Stomach (tissue), 9 donors: Measurements from ENCODE around the gene PAGE2. TPM values are rescaled to one million over a fixed set of nuclear protein-coding genes. Genes with fewer than 3 reads are reported as not detected.
"Not testable (repeated sequence)": the region's sequence is repeated elsewhere in the genome, so short reads cannot be mapped to it uniquely, and the experiment has no call there.

ENCODE experiments used
- DNase-seq, 2 donors: peaks; one replicate each; pipeline versions ENCODE4 v3.0.0 to v3.0.0-alpha.2; 2013 to 2019
- H3K27ac ChIP-seq, 5 donors: fragments of 200-600 bp in 4 of 5; sonication (generic) in 4 of 5; one replicate each; pipeline ENCODE4 v1.5.1; 2013 to 2019; ENCODE audit warnings: mild to moderate bottlenecking in 1 of 5, moderate library complexity in 1 of 5
- H3K27me3 ChIP-seq, 3 donors: fragments of 200-600 bp; sonication (generic); one replicate each; pipeline ENCODE4 v1.5.1; 2017 to 2019; ENCODE audit warnings: mixed run types in 1 of 3
- H3K36me3 ChIP-seq, 4 donors: fragments of 200-600 bp; sonication (generic); 1 replicate in 3 of 4; 2 replicates in 1 of 4; pipeline ENCODE4 v1.5.1; 2016 to 2019
- H3K4me1 ChIP-seq, 4 donors: fragments of 200-600 bp; sonication (generic); one replicate each; pipeline ENCODE4 v1.5.1; 2016 to 2019
- H3K4me3 ChIP-seq, 4 donors: fragments of 200-600 bp; sonication (generic) in 3 of 4; one replicate each; pipeline ENCODE4 v1.5.1; 2016 to 2019; ENCODE audit warnings: mild to moderate bottlenecking in 1 of 4
- H3K9me3 ChIP-seq, 4 donors: fragments of 200-600 bp; sonication (generic); one replicate each; pipeline ENCODE4 v1.5.1; 2016 to 2019
- CTCF ChIP-seq, 7 experiments: fragments of 450-650 bp in 4 of 7; fragments of 200-600 bp in 3 of 7; sonication (generic) in 3 of 7; IDR thresholded peaks; one replicate each; pipeline ENCODE4 v1.5.1; 2016 to 2019; ENCODE audit warnings: antibody characterized with exemption in 7 of 7, control low read depth in 2 of 7, mild to moderate bottlenecking in 1 of 7
- EP300 ChIP-seq: sonication (generic); formaldehyde crosslinking; IDR thresholded peaks from one replicate; pipeline ENCODE4 v1.6.1; 2017; ENCODE audit warnings: antibody characterized with exemption
- POLR2A ChIP-seq, 4 donors: fragments of 450-650 bp; IDR thresholded peaks; one replicate each; pipeline ENCODE4 v1.6.1; 2016; ENCODE audit warnings: antibody characterized with exemption in 4 of 4, control low read depth in 2 of 4, mild to moderate bottlenecking in 1 of 4, moderate library complexity in 1 of 4
- POLR2AphosphoS5 ChIP-seq, 3 donors: sonication (generic); formaldehyde crosslinking; IDR thresholded peaks; one replicate each; pipeline ENCODE4 v1.6.1; 2016; ENCODE audit warnings: antibody characterized with exemption in 3 of 3
- WGBS, 5 donors: extraction: QIAGEN DNeasy Blood & Tissue Kit in 3 of 5; methylation state at CpG; one replicate each; pipeline versions ENCODE4 v1.1.5 to v1.1.7; 2013 to 2018; 5-methylcytosine and 5-hydroxymethylcytosine counted together
- intact Hi-C: fragments of 100-400 bp; cut with DNase I; formaldehyde crosslinking; loops from one replicate; pipeline ENCODE4 v1.15.1; 2023; ENCODE audit warnings: low total_unique reads
- polyA plus RNA-seq, 3 donors: library from polyadenylated mRNA; stranded (reverse); fragments of 200-250 nt; gene quantifications; one replicate each; pipeline ENCODE4 v1.2.3, GENCODE V29; 2013
- total RNA-seq, 5 donors: library from RNA; depleted of rRNA; stranded (reverse); fragments of >200 nt; gene quantifications; one replicate each; pipeline versions ENCODE4 v1.1.0 to v1.2.3, GENCODE V29; 2014 to 2016
- donor health status: healthy with polysubstance abuse.
- donor health status: Bipolar disorder and iron deficiency.
- donor health status: healthy.

Gene PAGE2
- total and polyA plus RNA-seq, 8 donors, result not detected

- intact Hi-C loops, result no loop called here
- Histone ChIP-seq H3K36me3 (no peaks in the 10 kb centered on the region), H3K4me1 (no peaks in the 10 kb centered on the region), H3K4me3 (no peak overlapping the region), H3K9me3 (no peaks in the 10 kb centered on the region), H3K27me3 (no peaks in the 10 kb centered on the region), H3K27ac (no peak overlapping the region)
- no peak for TF ChIP-seq POLR2AphosphoS5 (IDR thresholded peaks at IDR 0.05)
- TF ChIP-seq POLR2A (IDR thresholded peaks at IDR 0.05), result no peak
- no peak for TF ChIP-seq EP300
- no peak for TF ChIP-seq CTCF (IDR thresholded peaks at IDR 0.05)
- 42 to 89% (median 67%) methylated on average over 2 of the region's 2 CpGs for WGBS, 5 donors
- no peak for DNase-seq
Observed at GRCh38 chrX:55129361-55129760, 40.5 kb downstream of the PAGE2 start.

GRCh38 chrX:55130481-55130880 is 41.7 kb downstream of the PAGE2 start:
- no peaks in the 10 kb centered on the region for H3K9me3 ChIP-seq
- H3K27ac ChIP-seq, result no peak overlapping the region
- WGBS, 5 donors, result 58 to 80% (median 77%) methylated on average over 4 of the region's 4 CpGs
- H3K4me1 ChIP-seq, result no peaks in the 10 kb centered on the region
- H3K27me3 ChIP-seq, result no peaks in the 10 kb centered on the region
- no peak for DNase-seq
- intact Hi-C loops, result no loop called here
- TF ChIP-seq POLR2AphosphoS5 (IDR thresholded peaks at IDR 0.05) (no peak), CTCF (IDR thresholded peaks at IDR 0.05) (no peak), EP300 (no peak), POLR2A (IDR thresholded peaks at IDR 0.05) (no peak)
- H3K36me3 ChIP-seq, result no peaks in the 10 kb centered on the region
- H3K4me3 ChIP-seq, result no peak overlapping the region

- Histone ChIP-seq H3K27ac (no peak overlapping the region), H3K27me3 (no peaks in the 10 kb centered on the region), H3K9me3 (no peaks in the 10 kb centered on the region), H3K4me3 (no peak overlapping the region), H3K4me1 (no peaks in the 10 kb centered on the region), H3K36me3 (no peaks in the 10 kb centered on the region)
- TF ChIP-seq POLR2AphosphoS5 (IDR thresholded peaks at IDR 0.05) (no peak), CTCF (IDR thresholded peaks at IDR 0.05) (no peak), EP300 (no peak)
- no peak for DNase-seq
- intact Hi-C loops, result no loop called here
Observed at GRCh38 chrX:55132416-55132815, 43.6 kb downstream of the PAGE2 start.

DNA sequence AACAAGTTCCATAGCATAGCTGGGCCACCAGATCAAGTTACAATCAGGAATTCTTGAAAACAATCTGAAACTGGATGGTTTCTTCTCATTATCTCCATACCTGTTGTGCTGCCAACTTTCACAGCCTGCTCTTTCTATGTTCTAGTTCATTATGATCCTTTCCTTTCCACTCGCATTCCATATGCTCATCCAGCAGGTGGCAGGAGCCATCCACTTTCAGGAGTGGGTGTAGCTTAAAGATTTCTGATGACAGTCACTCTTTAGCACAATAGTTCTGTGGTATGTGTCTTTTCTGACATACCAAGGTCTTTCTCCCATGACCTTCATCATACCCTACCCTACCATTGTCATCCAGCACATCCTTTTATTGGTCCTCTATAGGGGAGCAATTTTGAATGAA is 46.4 kb downstream of the PAGE2 start:
- DNase-seq, result peak; percentile 48 to 72
- H3K9me3 ChIP-seq, result peaks cover 0 to 7% (median 0%) of the 10 kb centered on the region in 4 donors
- H3K36me3 ChIP-seq, result no peaks in the 10 kb centered on the region
- intact Hi-C loops, result no loop called here
- H3K27me3 ChIP-seq, result peaks cover 0 to 5% (median 0%) of the 10 kb centered on the region in 3 donors
- no peak for TF ChIP-seq POLR2AphosphoS5 (IDR thresholded peaks at IDR 0.05)
- peak in 3 of 7 experiments; percentile 38 to 61 (median 39) for TF ChIP-seq CTCF (IDR thresholded peaks at IDR 0.05)
- no peaks in the 10 kb centered on the region for H3K4me1 ChIP-seq
- no peak overlapping the region for H3K4me3 ChIP-seq
- H3K27ac ChIP-seq, result no peak overlapping the region
- WGBS, 5 donors, result 0 to 30% (median 8%) methylated on average over 1 of the region's 1 CpG

- DNase-seq, H3K9me3 ChIP-seq, intact Hi-C loops, H3K4me1 ChIP-seq, H3K4me3 ChIP-seq, H3K27ac ChIP-seq, H3K27me3 ChIP-seq: not testable (repeated sequence)
- WGBS, 5 donors, result 73 to 91% (median 82%) methylated on average over 1 of the region's 1 CpG; no CpG with 5 or more reads in 1 of the 5 donors
- peaks cover 0 to 13% (median 2%) of the 10 kb centered on the region in 4 donors for H3K36me3 ChIP-seq
Observed at GRCh38 chrX:55140800-55141199, 52.0 kb downstream of the PAGE2 start.

Other genes with a start within 250 kb of the PAGE2 start
- 10 to 100 TPM in 3 of 5 donors, 1 to 10 TPM in 1, under 1 TPM in 1; 0.45 to 25.3 (median 12.5) TPM for gene TRO, start 168.2 kb upstream of the PAGE2 start, total RNA-seq
- gene TRO, start 168.2 kb upstream of the PAGE2 start, polyA plus RNA-seq, result 1 to 10 TPM; 2.2 to 5.0 (median 3.2) TPM
- 1 to 10 TPM in 1 of 5 donors, under 1 TPM in 1, not detected in 3; 0.87 to 2.0 TPM for gene PFKFB1, start 94.8 kb upstream of the PAGE2 start, total RNA-seq
- gene PFKFB1, start 94.8 kb upstream of the PAGE2 start, polyA plus RNA-seq, result under 1 TPM in 2 of 3 donors, not detected in 1; 0.25 to 0.28 TPM
- 1 to 10 TPM in 4 of 5 donors, under 1 TPM in 1; 0.29 to 8.5 (median 7.5) TPM for gene APEX2, start 88.7 kb upstream of the PAGE2 start, total RNA-seq
- gene APEX2, start 88.7 kb upstream of the PAGE2 start, polyA plus RNA-seq, result 10 to 100 TPM in 1 of 3 donors, 1 to 10 TPM in 2; 8.3 to 11.2 (median 8.4) TPM
- gene ALAS2, start 58.0 kb upstream of the PAGE2 start, total RNA-seq, result 10 to 100 TPM in 1 of 5 donors, not detected in 4; 18.4 TPM
- gene ALAS2, start 58.0 kb upstream of the PAGE2 start, polyA plus RNA-seq, result not detected
- not detected for gene PAGE2B, start 14.0 kb upstream of the PAGE2 start, total RNA-seq
- 1 to 10 TPM in 1 of 3 donors, not detected in 2; 3.7 TPM for gene PAGE2B, start 14.0 kb upstream of the PAGE2 start, polyA plus RNA-seq
- gene PAGE5, start 131.3 kb downstream of the PAGE2 start, total RNA-seq, result not detected
- gene PAGE5, start 131.3 kb downstream of the PAGE2 start, polyA plus RNA-seq, result not detected
- not detected for gene PAGE3, start 175.9 kb downstream of the PAGE2 start, total RNA-seq
- gene PAGE3, start 175.9 kb downstream of the PAGE2 start, polyA plus RNA-seq, result not detected